GM21390 (cell line): ENCODE results near the gene ZBTB7C.

Experiments
- ATAC-seq: cut with Tn5 transposase; IDR thresholded peaks from one replicate; pipeline ENCODE4 v1.9.1; 2021; ENCODE audit not compliant: unreplicated experiment

ZBTB7C gene

GRCh38 chr18:48009116-48009745 is 400.0 kb downstream of the ZBTB7C start:
- no peak for ATAC-seq

- peak; percentile 76 for ATAC-seq
Measured at GRCh38 chr18:48007955-48008701, 401.1 kb downstream of the ZBTB7C start.

- ATAC-seq = no peak
Measured at GRCh38 chr18:48007381-48007780, 401.8 kb downstream of the ZBTB7C start.

- ATAC-seq = no peak
Measured at GRCh38 chr18:48006415-48007175, 402.6 kb downstream of the ZBTB7C start.

- ATAC-seq = no peak
Measured at GRCh38 chr18:48004577-48004976, 404.6 kb downstream of the ZBTB7C start.

- ATAC-seq = no peak
Measured at GRCh38 chr18:48003426-48004349, 405.5 kb downstream of the ZBTB7C start.

GRCh38 chr18:48002933-48003365 is 406.2 kb downstream of the ZBTB7C start:
- ATAC-seq = no peak

GRCh38 chr18:48000701-48001100 is 408.5 kb downstream of the ZBTB7C start:
- no peak for ATAC-seq

GRCh38 chr18:47999801-48000248 is 409.4 kb downstream of the ZBTB7C start:
- no peak for ATAC-seq

- no peak for ATAC-seq
Measured at GRCh38 chr18:47997338-47997780, 411.8 kb downstream of the ZBTB7C start.

- no peak for ATAC-seq
Measured at GRCh38 chr18:47996091-47996541, 413.1 kb downstream of the ZBTB7C start.

GRCh38 chr18:47995654-47996053 is 413.5 kb downstream of the ZBTB7C start:
- ATAC-seq = no peak

GRCh38 chr18:47993409-47993808 is 415.8 kb downstream of the ZBTB7C start:
- ATAC-seq = no peak

GRCh38 chr18:47992976-47993375 is 416.2 kb downstream of the ZBTB7C start:
- ATAC-seq = no peak

GRCh38 chr18:47992266-47992665 is 416.9 kb downstream of the ZBTB7C start:
- ATAC-seq = no peak

GRCh38 chr18:47990981-47991380 is 418.2 kb downstream of the ZBTB7C start:
- no peak for ATAC-seq

- ATAC-seq = no peak
Measured at GRCh38 chr18:47987388-47987699, 421.8 kb downstream of the ZBTB7C start.

GRCh38 chr18:47986620-47987387 is 422.4 kb downstream of the ZBTB7C start:
- no peak for ATAC-seq

GRCh38 chr18:47985866-47986265 is 423.3 kb downstream of the ZBTB7C start:
- ATAC-seq = no peak

- no peak for ATAC-seq
Measured at GRCh38 chr18:47984991-47985390, 424.2 kb downstream of the ZBTB7C start.
